Astrocyte (in vitro differentiated cells and primary cell): ENCODE measurements around the gene CCR6. TPM values are rescaled to one million over a fixed set of nuclear protein-coding genes. Genes with fewer than 3 reads are reported as not detected.

Experiments used
- DNase-seq: peaks from one replicate; pipeline ENCODE4 v3.0.0-alpha.2; 2010; ENCODE audit warnings: low read depth
- FAIRE-seq: peaks from 2 replicates; lab custom pipeline; 2011; peaks lifted over from hg19 to GRCh38; lab: Jason Lieb, UNC
- H2AFZ ChIP-seq: 2 replicates; pipeline ENCODE4 v1.6.0; 2012; ENCODE audit warnings: low read depth, low read length, inconsistent platforms
- H3K27ac ChIP-seq: 2 replicates; pipeline ENCODE4 v1.5.1; 2011; ENCODE audit warnings: low read depth, low read length, inconsistent platforms
- H3K27me3 ChIP-seq: 2 replicates; pipeline ENCODE4 v1.6.0; 2011; ENCODE audit warnings: low read length, inconsistent platforms; ENCODE audit not compliant: insufficient read depth
- H3K36me3 ChIP-seq: 2 replicates; pipeline ENCODE4 v1.5.1; 2011; ENCODE audit warnings: low read length, inconsistent platforms; ENCODE audit not compliant: insufficient read depth
- H3K4me1 ChIP-seq: 2 replicates; pipeline ENCODE4 v1.5.1; 2011; ENCODE audit warnings: low read length, inconsistent platforms; ENCODE audit not compliant: insufficient read depth
- H3K4me2 ChIP-seq: 2 replicates; pipeline ENCODE4 v1.6.0; 2012; ENCODE audit warnings: low read length, inconsistent platforms
- H3K4me3 ChIP-seq: 2 replicates; pipeline ENCODE4 v1.5.1; 2011; ENCODE audit warnings: low read depth, mild to moderate bottlenecking, low read length, inconsistent platforms; ENCODE audit not compliant: insufficient read depth
- H3K79me2 ChIP-seq: 2 replicates; pipeline ENCODE4 v1.6.0; 2012; ENCODE audit warnings: mild to moderate bottlenecking, low read length, inconsistent platforms; ENCODE audit not compliant: insufficient read depth
- H3K9ac ChIP-seq: 2 replicates; pipeline ENCODE4 v1.6.0; 2012; ENCODE audit warnings: mild to moderate bottlenecking, low read length, inconsistent platforms
- H3K9me3 ChIP-seq: 2 replicates; pipeline ENCODE4 v1.5.1; 2012; ENCODE audit warnings: low read depth, mild to moderate bottlenecking, low read length, inconsistent platforms; ENCODE audit not compliant: insufficient read depth
- H4K20me1 ChIP-seq: 2 replicates; pipeline ENCODE4 v1.6.0; 2012; ENCODE audit warnings: low read length, inconsistent platforms; ENCODE audit not compliant: insufficient read depth
- H3K27ac Mint-ChIP-seq: one replicate; pipeline ENCODE4 v1.8.0; 2021; ENCODE audit warnings: mild to moderate bottlenecking, mixed read lengths; ENCODE audit not compliant: unreplicated experiment
- H3K27me3 Mint-ChIP-seq: one replicate; pipeline ENCODE4 v1.8.0; 2021; ENCODE audit warnings: low read depth, mixed read lengths; ENCODE audit not compliant: unreplicated experiment
- H3K36me3 Mint-ChIP-seq: one replicate; pipeline ENCODE4 v1.8.0; 2021; ENCODE audit warnings: low read depth, mixed read lengths; ENCODE audit not compliant: unreplicated experiment
- H3K4me1 Mint-ChIP-seq: one replicate; pipeline ENCODE4 v1.8.0; 2021; ENCODE audit warnings: low read depth, mixed read lengths; ENCODE audit not compliant: unreplicated experiment
- H3K4me3 Mint-ChIP-seq: one replicate; pipeline ENCODE4 v1.8.0; 2021; ENCODE audit warnings: mild to moderate bottlenecking, moderate library complexity, mixed read lengths; ENCODE audit not compliant: unreplicated experiment
- H3K9me3 Mint-ChIP-seq: one replicate; pipeline ENCODE4 v1.8.0; 2021; ENCODE audit warnings: mild to moderate bottlenecking, mixed read lengths; ENCODE audit not compliant: unreplicated experiment
- EZH2 ChIP-seq: IDR thresholded peaks from 2 replicates; pipeline ENCODE4 v1.6.1; 2012; ENCODE audit warnings: mild to moderate bottlenecking, low read length, inconsistent platforms; ENCODE audit not compliant: insufficient read depth
- total RNA-seq: library from RNA; stranded (reverse); gene quantifications from 2 replicates; pipeline ENCODE4 v1.2.1, GENCODE V29; 2021
- TF ChIP-seq, protein P1 (sequence below): IDR thresholded peaks from 2 replicates; pipeline ENCODE4 v1.5.1; 2011; ENCODE audit warnings: low read depth, mild to moderate bottlenecking, inconsistent platforms, low read length, moderate library complexity; ENCODE audit not compliant: insufficient read depth

CCR6 gene
- total RNA-seq, 1 donor from 2014 or later, result not detected

DNA sequence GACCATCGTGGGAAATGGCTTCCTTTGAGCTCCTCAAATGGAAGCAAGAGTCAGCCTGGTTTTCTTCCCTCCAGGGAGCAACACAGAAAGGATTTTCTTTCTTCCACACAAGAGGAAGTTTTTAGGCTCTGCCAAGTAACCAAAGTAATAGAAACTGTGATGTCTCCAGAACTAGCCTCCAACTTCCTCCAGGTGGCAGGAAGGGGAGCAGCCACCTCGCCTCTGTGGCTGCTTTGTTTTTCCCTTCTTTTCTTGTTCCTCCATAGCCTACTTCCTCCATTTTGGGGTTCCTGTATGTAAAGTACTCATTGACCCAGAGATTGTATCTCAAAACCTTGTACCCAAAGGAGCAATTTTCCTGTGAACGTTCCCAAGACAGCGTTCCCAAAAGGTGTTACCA, 32.7 kb upstream of the CCR6 start:
- TF ChIP-seq, protein P1, sequence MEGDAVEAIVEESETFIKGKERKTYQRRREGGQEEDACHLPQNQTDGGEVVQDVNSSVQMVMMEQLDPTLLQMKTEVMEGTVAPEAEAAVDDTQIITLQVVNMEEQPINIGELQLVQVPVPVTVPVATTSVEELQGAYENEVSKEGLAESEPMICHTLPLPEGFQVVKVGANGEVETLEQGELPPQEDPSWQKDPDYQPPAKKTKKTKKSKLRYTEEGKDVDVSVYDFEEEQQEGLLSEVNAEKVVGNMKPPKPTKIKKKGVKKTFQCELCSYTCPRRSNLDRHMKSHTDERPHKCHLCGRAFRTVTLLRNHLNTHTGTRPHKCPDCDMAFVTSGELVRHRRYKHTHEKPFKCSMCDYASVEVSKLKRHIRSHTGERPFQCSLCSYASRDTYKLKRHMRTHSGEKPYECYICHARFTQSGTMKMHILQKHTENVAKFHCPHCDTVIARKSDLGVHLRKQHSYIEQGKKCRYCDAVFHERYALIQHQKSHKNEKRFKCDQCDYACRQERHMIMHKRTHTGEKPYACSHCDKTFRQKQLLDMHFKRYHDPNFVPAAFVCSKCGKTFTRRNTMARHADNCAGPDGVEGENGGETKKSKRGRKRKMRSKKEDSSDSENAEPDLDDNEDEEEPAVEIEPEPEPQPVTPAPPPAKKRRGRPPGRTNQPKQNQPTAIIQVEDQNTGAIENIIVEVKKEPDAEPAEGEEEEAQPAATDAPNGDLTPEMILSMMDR, result no peak
- TF ChIP-seq EZH2, result no peak
- Histone ChIP-seq H4K20me1 (no peaks in the 10 kb centered on the region), H3K4me2 (no peak overlapping the region), H3K27ac (no peak overlapping the region), H3K9me3 (no peaks in the 10 kb centered on the region), H3K4me1 (no peaks in the 10 kb centered on the region), H3K79me2 (no peaks in the 10 kb centered on the region), H3K4me3 (no peak overlapping the region), H3K36me3 (no peaks in the 10 kb centered on the region), H2AFZ (no peak overlapping the region), H3K27me3 (no peaks in the 10 kb centered on the region), H3K9ac (no peak overlapping the region)
- H3K27me3 Mint-ChIP-seq, result no peaks in the 10 kb centered on the region
- H3K36me3 Mint-ChIP-seq, result peaks cover 4% of the 10 kb centered on the region
- H3K4me3 Mint-ChIP-seq, result no peak overlapping the region
- H3K27ac Mint-ChIP-seq, result no peak overlapping the region
- peaks cover 8% of the 10 kb centered on the region for H3K4me1 Mint-ChIP-seq
- peaks cover 25% of the 10 kb centered on the region for H3K9me3 Mint-ChIP-seq
- DNase-seq (no peak), FAIRE-seq (no peak)

DNA sequence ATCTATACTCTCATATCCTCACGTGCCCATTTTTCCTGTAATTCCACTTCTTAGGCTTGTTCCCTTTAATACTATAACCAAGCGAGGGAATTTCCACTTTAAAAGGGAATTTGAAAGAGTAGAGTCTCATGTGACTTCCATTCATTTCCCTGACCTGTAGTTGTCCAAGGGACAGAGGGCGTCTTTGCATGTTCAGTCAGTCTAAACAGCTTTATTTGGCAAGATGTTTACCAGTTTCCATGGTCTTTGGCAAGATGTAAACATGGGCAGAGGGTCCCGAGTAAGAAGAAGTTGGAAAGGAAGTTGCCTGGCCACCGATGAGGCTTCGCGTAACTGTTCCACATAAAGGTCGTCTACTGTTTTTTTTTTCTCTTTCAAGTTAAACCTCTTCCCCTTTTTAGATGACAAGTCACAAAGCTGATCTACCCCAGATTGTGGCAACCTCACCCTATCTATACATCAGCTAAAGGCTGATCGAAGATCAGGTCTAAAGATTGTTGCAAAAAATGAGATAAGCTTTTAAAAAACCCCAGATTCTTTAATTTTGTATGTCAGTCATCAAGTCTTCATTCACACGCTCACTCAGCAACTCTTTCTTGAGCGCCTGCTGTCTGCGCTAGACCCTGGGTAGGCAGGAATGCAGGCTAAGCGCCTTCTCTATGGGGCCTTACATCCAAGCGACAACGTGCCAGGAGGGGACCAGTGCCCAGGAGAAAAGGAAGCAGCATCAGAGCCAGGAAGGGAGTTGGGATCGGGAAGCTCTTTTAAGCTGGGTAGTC, 31.7 kb upstream of the CCR6 start:
- H3K36me3 Mint-ChIP-seq, result peaks cover 4% of the 10 kb centered on the region
- no peaks in the 10 kb centered on the region for H3K27me3 Mint-ChIP-seq
- Histone ChIP-seq H3K4me3 (no peak overlapping the region), H3K4me1 (no peaks in the 10 kb centered on the region), H3K79me2 (no peaks in the 10 kb centered on the region), H3K27ac (no peak overlapping the region), H3K36me3 (no peaks in the 10 kb centered on the region), H3K9me3 (no peaks in the 10 kb centered on the region), H3K9ac (no peak overlapping the region), H3K27me3 (no peaks in the 10 kb centered on the region), H3K4me2 (no peak overlapping the region), H2AFZ (no peak overlapping the region), H4K20me1 (no peaks in the 10 kb centered on the region)
- peaks cover 16% of the 10 kb centered on the region for H3K9me3 Mint-ChIP-seq
- peaks cover 10% of the 10 kb centered on the region for H3K4me1 Mint-ChIP-seq
- FAIRE-seq (no peak), DNase-seq (no peak)
- no peak for TF ChIP-seq EZH2
- TF ChIP-seq, protein P1, result no peak
- no peak overlapping the region for H3K4me3 Mint-ChIP-seq
- H3K27ac Mint-ChIP-seq, result no peak overlapping the region

DNA sequence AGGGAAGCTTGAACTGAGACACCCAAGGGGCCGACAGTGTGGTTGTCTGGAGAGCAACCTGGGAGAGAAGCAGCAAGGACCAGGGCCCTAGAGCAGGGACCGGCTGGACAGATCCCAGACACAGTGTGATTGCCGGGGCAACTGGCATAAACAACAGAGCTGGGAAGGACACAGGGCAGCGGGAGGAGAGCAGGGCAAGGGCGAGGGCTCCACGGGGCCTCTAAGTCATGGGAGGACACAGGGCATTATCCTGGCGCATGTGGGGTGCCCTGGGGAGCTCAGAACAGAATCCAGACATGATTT, 31.1 kb upstream of the CCR6 start:
- H3K9ac ChIP-seq, result no peak overlapping the region
- no peaks in the 10 kb centered on the region for H4K20me1 ChIP-seq
- H3K27ac ChIP-seq, result no peak overlapping the region
- Mint-ChIP-seq H3K36me3 (peaks cover 4% of the 10 kb centered on the region), H3K4me3 (no peak overlapping the region), H3K27me3 (no peaks in the 10 kb centered on the region), H3K9me3 (peaks cover 14% of the 10 kb centered on the region), H3K4me1 (peaks cover 10% of the 10 kb centered on the region), H3K27ac (no peak overlapping the region)
- H3K36me3 ChIP-seq, result no peaks in the 10 kb centered on the region
- no peak overlapping the region for H3K4me2 ChIP-seq
- no peaks in the 10 kb centered on the region for H3K27me3 ChIP-seq
- no peak for TF ChIP-seq EZH2
- TF ChIP-seq, protein P1, result no peak
- no peak overlapping the region for H2AFZ ChIP-seq
- H3K79me2 ChIP-seq, result no peaks in the 10 kb centered on the region
- DNase-seq (no peak), FAIRE-seq (no peak)
- no peak overlapping the region for H3K4me3 ChIP-seq
- H3K9me3 ChIP-seq, result no peaks in the 10 kb centered on the region
- no peaks in the 10 kb centered on the region for H3K4me1 ChIP-seq
